Heart left ventricle (tissue), 16 donors: ENCODE results near the gene MAP1LC3B. TPM values are rescaled to one million over a fixed set of nuclear protein-coding genes. Genes with fewer than 3 reads are reported as not detected.

Experiments
- ATAC-seq, 4 donors: fragments of 200-7000 bp; cut with Tn5 transposase; one replicate each; pipeline ENCODE4 v1.9.1; 2020 to 2022; ENCODE audit warnings: moderate library complexity in 4 of 4, mild to moderate bottlenecking in 3 of 4, moderate number of reproducible peaks in 1 of 4
- DNase-seq, 5 donors: peaks; one replicate each; pipeline ENCODE4 v3.0.0-alpha.2; 2020
- H3K27ac ChIP-seq, 12 donors: fragments of 200-600 bp; sonication (generic) in 4 of 12; one replicate each; pipeline versions ENCODE4 v1.5.0 to v1.8.0; 2016 to 2022; ENCODE audit warnings: mild to moderate bottlenecking in 2 of 12
- H3K27me3 ChIP-seq, 9 donors: fragments of 200-600 bp; sonication (generic) in 2 of 9; one replicate each; pipeline versions ENCODE4 v1.5.1 to v1.8.0; 2016 to 2022; ENCODE audit warnings: mild to moderate bottlenecking in 3 of 9
- H3K36me3 ChIP-seq, 9 donors: fragments of 200-600 bp; sonication (generic) in 2 of 9; one replicate each; pipeline versions ENCODE4 v1.5.0 to v1.8.0; 2018 to 2022; ENCODE audit warnings: mild to moderate bottlenecking in 2 of 9
- H3K4me1 ChIP-seq, 12 donors: fragments of 200-600 bp; sonication (generic) in 4 of 12; one replicate each; pipeline versions ENCODE4 v1.5.0 to v1.8.0; 2016 to 2022; ENCODE audit warnings: mild to moderate bottlenecking in 3 of 12
- H3K4me3 ChIP-seq, 12 donors: fragments of 200-600 bp; sonication (generic) in 4 of 12; one replicate each; pipeline versions ENCODE4 v1.5.0 to v1.8.0; 2017 to 2022; ENCODE audit warnings: mild to moderate bottlenecking in 9 of 12, moderate library complexity in 4 of 12
- H3K9me3 ChIP-seq, 12 donors: fragments of 200-600 bp; sonication (generic) in 4 of 12; one replicate each; pipeline versions ENCODE4 v1.5.0 to v1.8.0; 2016 to 2022; ENCODE audit warnings: mild to moderate bottlenecking in 1 of 12
- CTCF ChIP-seq, 12 donors: fragments of 200-600 bp; sonication (generic) in 4 of 12; IDR thresholded peaks; one replicate each; pipeline versions ENCODE4 v1.5.0 to v1.8.0; 2018 to 2022; ENCODE audit warnings: antibody characterized with exemption in 12 of 12, mild to moderate bottlenecking in 5 of 12
- POLR2A ChIP-seq, 2 donors: fragments of 450-650 bp; IDR thresholded peaks; one replicate each; pipeline ENCODE4 v1.6.1; 2017; ENCODE audit warnings: antibody characterized with exemption in 2 of 2, mild to moderate bottlenecking in 2 of 2, moderate library complexity in 2 of 2
- WGBS, 4 donors: extraction: QIAGEN DNeasy Blood & Tissue Kit in 2 of 4; methylation state at CpG; one replicate each; pipeline versions ENCODE4 v1.1.5 to v1.1.7; 2013 to 2018; 5-methylcytosine and 5-hydroxymethylcytosine counted together
- intact Hi-C, 10 donors: fragments of 100-400 bp; cut with DNase I; formaldehyde crosslinking; loops; one replicate each; pipeline versions ENCODE4 v1.11.1 to v1.14.2; 2022
- polyA plus RNA-seq, 2 donors: library from polyadenylated mRNA; stranded (reverse); fragments of 200-250 nt; gene quantifications; one replicate each; pipeline ENCODE4 v1.2.3, GENCODE V29; 2013
- total RNA-seq, 9 donors: library from RNA; depleted of rRNA in 2 of 9; stranded (reverse); fragments of >200 nt in 2 of 9; fragmentation: NEBNext Ultra II Directional in 3 of 9; extraction: Animal tissue kit (Norgen Biotek cat#: 25700) in 3 of 9; gene quantifications; one replicate each; pipeline versions ENCODE4 v1.1.0 to v1.2.4, GENCODE V29; 2016 to 2023
- donor health status: ischemic (EF 13 %, LVEDD 7.1; RV severe dilation, severe dysfunction).
- donor health status: healthy with polysubstance abuse.
- donor health status: DM: no; HTN: yes; CAD: no.
- donor health status: DM: no; HTN: no; CAD: no.
- donor health status: ischemic (EF 25% LVEDD 6.9; RV normal size, moderate dysfunction).
- donor health status: ischemic (EF 25% LVEDD 5.7; RV mildly dilated, moderate dysfunction).
- donor health status: healthy.
- donor health status: DM: yes; HTN: yes; CAD: no.
- donor health status: ischemic (EF 35%, LVEDD 5.7; RV mildly dilated, moderate dysfunction).
- donor health status: nonischemic (EF 11% LVEDD 7.7; RV severe dilation, severe dysfunction).
- donor health status: DM: yes; HTN: yes; CAD: no.
- donor health status: PGD.
- donor health status: ischemic (EF 29% LVEDD 5.4; RV normal size, mild dysfunction).
- donor health status: nonischemic (EF 23%, LVEDD 6.1; RV moderate dilation, normal function).

The MAP1LC3B gene
- total and polyA plus RNA-seq, 11 donors: 70.7 to 263 (median 116) TPM

GRCh38 chr16:87435372-87436224 lies 43.5 kb downstream of the MAP1LC3B start:
- peaks cover 0 to 19% (median 13%) of the 10 kb centered on the region in 9 donors for H3K36me3 ChIP-seq
- no peak for DNase-seq
- TF ChIP-seq CTCF (IDR thresholded peaks at IDR 0.05): no peak
- TF ChIP-seq POLR2A (IDR thresholded peaks at IDR 0.05): no peak
- H3K9me3 ChIP-seq: no peaks in the 10 kb centered on the region
- ATAC-seq: peak; percentile 50 to 83 (median 69)
- peaks cover 3 to 49% (median 27%) of the 10 kb centered on the region in 12 donors for H3K4me1 ChIP-seq
- intact Hi-C loops: loop anchor here in 3 of 10 donors (5.0 to 10.0 kb wide), 3 partner anchors 37 to 59 kb away; partner anchors contain the start of gene ZCCHC14 (in 2 of the 3)
- no peaks in the 10 kb centered on the region for H3K27me3 ChIP-seq
- peak overlapping the region; percentile 56 to 79 (median 68) for H3K27ac ChIP-seq
- peak overlapping the region in 8 of 12 donors; percentile 10 to 32 (median 25) for H3K4me3 ChIP-seq
- 34 to 67% (median 48%) methylated on average over 23 of the region's 23 CpGs for WGBS, 4 donors

GRCh38 chr16:87436225-87437172 lies 44.4 kb downstream of the MAP1LC3B start:
- intact Hi-C loops: loop anchor here in 3 of 10 donors (5.0 to 10.0 kb wide), 3 partner anchors 36 to 58 kb away; partner anchors contain the start of gene ZCCHC14 (in 2 of the 3)
- Histone ChIP-seq H3K27ac (peak overlapping the region; percentile 56 to 79 (median 68)), H3K36me3 (peaks cover 0 to 14% (median 9%) of the 10 kb centered on the region in 9 donors), H3K4me1 (peaks cover 3 to 47% (median 27%) of the 10 kb centered on the region in 12 donors), H3K4me3 (peak overlapping the region in 8 of 12 donors; percentile 10 to 32 (median 25)), H3K9me3 (no peaks in the 10 kb centered on the region), H3K27me3 (no peaks in the 10 kb centered on the region)
- peak in 1 of 5 donors; percentile 49 for DNase-seq
- TF ChIP-seq CTCF (IDR thresholded peaks at IDR 0.05) (no peak), POLR2A (IDR thresholded peaks at IDR 0.05) (no peak)
- 52 to 61% (median 59%) methylated on average over 29 of the region's 29 CpGs for WGBS, 4 donors
- peak in 3 of 4 donors; percentile 25 to 64 (median 25) for ATAC-seq

GRCh38 chr16:87437327-87437726 lies 45.2 kb downstream of the MAP1LC3B start:
- peaks cover 0 to 39% (median 24%) of the 10 kb centered on the region in 12 donors for H3K4me1 ChIP-seq
- no peaks in the 10 kb centered on the region for H3K9me3 ChIP-seq
- no peaks in the 10 kb centered on the region for H3K27me3 ChIP-seq
- ATAC-seq: no peak
- TF ChIP-seq POLR2A (IDR thresholded peaks at IDR 0.05): no peak
- no peak for TF ChIP-seq CTCF (IDR thresholded peaks at IDR 0.05)
- H3K36me3 ChIP-seq: peaks cover 0 to 9% (median 3%) of the 10 kb centered on the region in 9 donors
- no peak for DNase-seq
- H3K27ac ChIP-seq: no peak overlapping the region
- no peak overlapping the region for H3K4me3 ChIP-seq
- intact Hi-C loops: loop anchor here in 3 of 10 donors (5.0 to 10.0 kb wide), 3 partner anchors 35 to 57 kb away; partner anchors contain the start of gene ZCCHC14 (in 2 of the 3)
- 91 to 96% (median 95%) methylated on average over 14 of the region's 14 CpGs for WGBS, 4 donors
